T-helper 22 cell (primary cell): Measurements from ENCODE around the gene TBXA2R.
A peak's percentile ranks its signal among the peaks of the same experiment; 100 is the strongest.
"Not testable (repeated sequence)": the region's sequence is repeated elsewhere in the genome, so short reads cannot be mapped to it uniquely, and the experiment has no call there.

ENCODE experiments used
- DNase-seq: peaks from one replicate; pipeline ENCODE4 v3.0.0-alpha.2; 2020; ENCODE audit warnings: low read depth

Gene TBXA2R

GRCh38 chr19:3577723-3578344 lies 28.8 kb downstream of the TBXA2R start:
- no peak for DNase-seq

GRCh38 chr19:3576696-3577443 lies 29.8 kb downstream of the TBXA2R start:
- no peak for DNase-seq

GRCh38 chr19:3575949-3576673 lies 30.6 kb downstream of the TBXA2R start:
- DNase-seq = no peak

- DNase-seq = no peak
Measured at GRCh38 chr19:3575260-3575741, 31.4 kb downstream of the TBXA2R start.

- peak; percentile 77 for DNase-seq
Measured at GRCh38 chr19:3573858-3574637, 32.6 kb downstream of the TBXA2R start.

GRCh38 chr19:3573162-3573857 lies 33.4 kb downstream of the TBXA2R start:
- no peak for DNase-seq

- DNase-seq = no peak
Measured at GRCh38 chr19:3572855-3573161, 33.9 kb downstream of the TBXA2R start, which contains the start of gene HMG20B. HMG20B (plus strand) TSS chr19:3572944; CDS start chr19:3573310, 366 bp downstream.

GRCh38 chr19:3572132-3572854 lies 34.4 kb downstream of the TBXA2R start:
- peak; percentile 99 for DNase-seq

GRCh38 chr19:3570606-3571011 lies 36.1 kb downstream of the TBXA2R start:
- DNase-seq = no peak

GRCh38 chr19:3570042-3570441 lies 36.6 kb downstream of the TBXA2R start:
- DNase-seq = not testable (repeated sequence)

- no peak for DNase-seq
Measured at GRCh38 chr19:3565139-3565538, 41.5 kb downstream of the TBXA2R start.

GRCh38 chr19:3563709-3564524 lies 42.8 kb downstream of the TBXA2R start:
- no peak for DNase-seq

- peak; percentile 85 for DNase-seq
Measured at GRCh38 chr19:3557461-3558248, 49.0 kb downstream of the TBXA2R start, which contains the start of gene MFSD12. MFSD12 (minus strand) TSS chr19:3557586; CDS start chr19:3557403, 183 bp downstream.

- peak; percentile 65 for DNase-seq
Measured at GRCh38 chr19:3556978-3557460, 49.7 kb downstream of the TBXA2R start.

- DNase-seq = no peak
Measured at GRCh38 chr19:3556423-3556977, 50.2 kb downstream of the TBXA2R start.

GRCh38 chr19:3555653-3556422 lies 50.8 kb downstream of the TBXA2R start:
- DNase-seq = no peak

- DNase-seq = peak; percentile 49
Measured at GRCh38 chr19:3554254-3555083, 52.2 kb downstream of the TBXA2R start.
